GM19043 (cell line): ENCODE data around the gene IL18BP.

ENCODE experiments used
- ATAC-seq: cut with Tn5 transposase; IDR thresholded peaks from one replicate; pipeline ENCODE4 v1.9.1; 2021; ENCODE audit warnings: low read depth; ENCODE audit not compliant: unreplicated experiment

The IL18BP gene

DNA sequence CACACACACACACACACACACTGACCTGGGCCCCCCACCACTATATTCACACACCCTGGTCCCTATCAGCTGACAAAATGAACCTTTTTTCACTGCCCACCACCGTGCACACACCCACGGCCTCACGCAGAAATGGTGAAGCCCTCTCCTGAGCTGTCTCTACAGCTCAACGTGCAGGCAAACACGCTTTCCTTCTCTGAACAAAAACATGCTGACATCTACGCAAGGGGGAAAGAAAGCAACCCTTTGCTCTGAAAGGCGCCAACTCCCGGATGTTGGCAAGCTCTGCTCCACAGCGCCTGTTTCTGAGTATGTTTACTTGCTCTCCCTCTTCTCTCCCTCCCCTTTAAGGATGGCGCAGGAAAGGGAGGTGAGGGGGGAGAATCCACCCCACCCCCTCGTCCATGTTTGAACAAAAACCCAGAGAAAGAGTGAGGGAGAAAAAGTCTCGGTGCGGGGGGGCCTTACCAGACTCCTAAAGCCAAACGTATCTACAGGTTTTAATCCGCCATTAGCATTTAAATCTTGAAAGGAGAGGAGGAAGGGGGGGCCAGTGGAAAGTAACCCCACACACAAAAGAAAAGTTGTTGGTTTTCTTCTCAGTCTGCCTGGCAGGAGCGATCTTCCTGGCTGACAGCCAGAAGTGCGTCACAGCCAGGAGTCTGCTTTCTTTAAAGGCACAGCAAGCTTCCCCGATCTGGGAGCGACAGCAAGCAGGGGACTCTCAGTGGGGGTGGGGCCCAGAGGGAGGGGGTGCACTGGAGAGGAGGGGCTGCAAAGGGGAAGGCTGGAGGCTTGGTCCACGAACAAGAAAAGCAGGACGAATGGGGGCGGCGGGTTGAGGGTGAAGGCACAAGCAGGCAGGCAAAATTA, 42.0 kb downstream of the IL18BP start:
- no peak for ATAC-seq

DNA sequence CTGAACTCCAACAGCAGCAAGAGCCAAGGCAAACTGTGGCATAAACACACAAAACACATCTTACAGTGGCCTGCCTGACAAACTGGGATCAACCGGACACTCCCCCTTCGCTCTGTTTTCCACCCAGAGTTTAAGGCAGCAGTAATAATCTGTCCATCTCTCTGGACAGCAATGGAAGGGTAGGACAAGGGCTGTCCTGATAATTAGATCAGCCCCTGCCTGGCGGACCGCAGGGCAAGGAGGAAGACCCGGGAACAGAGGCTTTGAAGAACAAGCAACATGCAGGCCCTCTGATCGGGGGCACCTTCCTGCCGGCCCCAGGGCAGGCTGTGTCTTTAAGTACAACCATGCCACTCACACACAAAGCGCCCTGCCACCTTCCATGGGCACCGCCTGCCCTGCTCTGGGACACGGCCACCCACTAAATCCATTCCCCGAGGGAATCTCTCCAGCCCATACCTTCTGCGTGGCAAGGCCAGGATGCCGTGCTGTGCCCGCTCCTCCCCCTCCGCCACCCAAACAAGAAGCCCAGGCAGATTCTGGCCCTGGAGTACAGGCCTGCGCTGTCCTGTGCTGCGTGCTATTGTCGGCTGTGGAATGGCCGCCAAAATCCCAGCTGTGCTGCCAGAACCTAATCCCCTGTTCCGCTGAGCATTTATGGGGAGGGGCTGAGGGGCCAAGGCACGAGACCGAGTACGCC, 42.8 kb downstream of the IL18BP start:
- ATAC-seq: no peak

DNA sequence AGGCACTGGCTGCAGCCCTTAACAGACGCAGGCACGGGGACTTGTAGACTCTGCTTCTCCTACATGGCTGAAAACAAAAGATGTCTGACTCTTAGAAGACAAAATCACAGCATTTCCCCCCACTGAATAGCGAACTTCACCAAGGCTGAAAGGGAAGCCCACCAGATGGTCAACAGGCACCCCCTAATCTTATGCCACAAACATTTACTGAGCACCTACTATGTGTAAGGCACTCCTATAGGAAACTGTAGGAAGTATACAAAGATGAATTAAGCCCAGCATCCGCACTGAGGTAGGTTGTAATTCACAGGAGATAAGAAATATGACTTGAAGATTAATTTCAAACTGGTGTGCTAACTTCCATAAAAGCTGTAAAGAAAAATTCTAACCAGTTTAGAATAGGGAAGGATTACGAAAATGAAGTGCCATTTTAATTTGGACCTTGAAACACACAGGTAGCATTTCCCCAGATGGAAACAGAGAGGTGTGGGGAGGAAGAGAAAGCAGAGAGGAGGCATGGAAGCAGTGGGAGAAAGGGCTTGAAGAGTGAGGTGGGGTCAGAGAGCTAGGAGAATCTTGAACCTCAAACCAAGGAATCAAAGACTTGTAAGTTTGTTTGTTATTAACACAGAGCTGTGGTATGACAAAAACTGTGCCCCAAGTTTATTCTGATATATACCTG, 43.5 kb downstream of the IL18BP start:
- ATAC-seq: no peak

DNA sequence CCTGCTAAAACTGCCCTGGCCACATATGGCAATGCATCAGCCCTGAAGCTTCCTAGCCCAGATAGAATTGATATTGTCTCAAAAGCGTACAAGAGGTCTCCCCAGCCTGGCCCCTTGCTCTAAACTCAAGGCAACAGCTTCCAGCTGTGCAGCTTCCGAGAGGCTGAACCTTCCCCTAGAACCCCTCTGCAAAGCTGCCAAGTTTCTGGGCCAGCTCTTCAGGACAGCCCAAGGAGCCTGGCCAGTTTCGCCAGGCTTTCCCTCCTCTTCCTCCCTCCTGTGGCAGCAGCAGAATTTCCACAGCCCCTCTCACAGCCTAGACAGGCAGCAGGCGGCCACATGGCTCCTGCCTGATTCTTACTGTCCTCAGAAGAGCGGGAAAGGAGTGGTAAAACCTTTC, 47.1 kb downstream of the IL18BP start:
- ATAC-seq: no peak

DNA sequence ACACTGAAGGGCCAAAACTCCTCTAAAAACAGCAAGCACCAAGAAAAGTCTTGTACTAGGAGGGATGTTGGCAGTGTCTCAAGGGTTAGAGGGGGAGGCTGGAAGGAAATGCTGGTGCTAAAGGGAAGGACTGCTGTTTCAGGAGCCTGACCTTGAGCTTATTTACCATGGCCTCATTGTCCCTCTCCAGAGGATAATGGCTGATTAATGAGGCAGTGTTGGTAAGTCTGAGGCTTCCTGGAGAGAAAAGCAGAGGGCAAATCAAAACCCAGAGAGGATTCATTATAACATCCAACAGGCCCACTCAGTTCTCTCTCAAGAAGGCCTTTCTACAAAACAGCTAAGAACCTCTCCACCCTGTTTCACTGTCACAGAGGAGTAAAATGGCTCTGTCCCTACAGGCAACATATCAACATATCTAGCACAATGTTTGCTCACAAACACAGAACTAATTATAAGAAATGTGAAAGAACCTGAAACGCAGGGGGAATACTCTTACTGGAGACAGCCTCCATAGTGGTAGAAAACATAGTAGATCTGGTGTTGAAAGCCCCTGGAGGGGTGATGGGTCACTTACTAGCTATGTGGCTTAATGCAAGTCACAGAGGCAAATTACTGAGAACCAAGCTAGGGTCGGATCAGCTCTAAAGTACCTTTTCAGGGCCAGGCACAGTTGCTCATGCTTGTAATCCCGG, 50.2 kb downstream of the IL18BP start:
- ATAC-seq: no peak
